ENCODE results near the gene IARS2. TPM values are rescaled to one million over a fixed set of nuclear protein-coding genes. Genes with fewer than 3 reads are reported as not detected.
"Not testable (repeated sequence)": the region's sequence is repeated elsewhere in the genome, so short reads cannot be mapped to it uniquely, and the experiment has no call there.

Gene IARS2
- total and polyA plus RNA-seq, 7 donors, result 21.3 to 57.1 (median 46.3) TPM

DNA sequence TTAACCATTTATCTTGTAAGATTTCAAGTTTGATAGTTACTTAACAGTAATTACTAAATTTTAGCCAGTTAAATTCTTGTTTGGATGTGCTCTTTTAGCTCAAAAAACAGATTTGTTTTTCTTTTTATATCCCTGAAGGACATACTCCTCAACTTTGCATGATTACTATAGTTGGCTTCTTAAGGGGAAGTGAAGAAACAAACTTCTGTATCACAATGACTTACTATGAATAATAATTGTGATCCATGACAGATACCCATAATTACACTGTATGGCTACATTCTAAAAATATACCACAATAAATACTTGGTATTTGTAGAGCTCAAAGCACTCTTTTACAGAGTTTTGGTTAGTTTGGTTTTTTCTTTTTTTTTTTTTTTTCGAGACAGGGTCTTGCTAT, 55.8 kb downstream of the IARS2 start:
- DNase-seq, result no peak
- intact Hi-C loops (cut with DNase I), result no loop called here
- Histone ChIP-seq H3K4me1 (peaks cover 0 to 15% (median 13%) of the 10 kb centered on the region in 4 donors), H3K27ac (peak overlapping the region in 1 of 4 donors; percentile 20), H3K36me3 (peaks cover 0 to 49% (median 10%) of the 10 kb centered on the region in 4 donors), H3K27me3 (no peaks in the 10 kb centered on the region), H3K9me3 (no peaks in the 10 kb centered on the region), H3K4me3 (no peak overlapping the region)
- TF ChIP-seq POLR2A (IDR thresholded peaks at IDR 0.05) (no peak), EP300 (IDR thresholded peaks at IDR 0.05) (no peak), POLR2AphosphoS5 (IDR thresholded peaks at IDR 0.05) (no peak)
- TF ChIP-seq, protein P1, sequence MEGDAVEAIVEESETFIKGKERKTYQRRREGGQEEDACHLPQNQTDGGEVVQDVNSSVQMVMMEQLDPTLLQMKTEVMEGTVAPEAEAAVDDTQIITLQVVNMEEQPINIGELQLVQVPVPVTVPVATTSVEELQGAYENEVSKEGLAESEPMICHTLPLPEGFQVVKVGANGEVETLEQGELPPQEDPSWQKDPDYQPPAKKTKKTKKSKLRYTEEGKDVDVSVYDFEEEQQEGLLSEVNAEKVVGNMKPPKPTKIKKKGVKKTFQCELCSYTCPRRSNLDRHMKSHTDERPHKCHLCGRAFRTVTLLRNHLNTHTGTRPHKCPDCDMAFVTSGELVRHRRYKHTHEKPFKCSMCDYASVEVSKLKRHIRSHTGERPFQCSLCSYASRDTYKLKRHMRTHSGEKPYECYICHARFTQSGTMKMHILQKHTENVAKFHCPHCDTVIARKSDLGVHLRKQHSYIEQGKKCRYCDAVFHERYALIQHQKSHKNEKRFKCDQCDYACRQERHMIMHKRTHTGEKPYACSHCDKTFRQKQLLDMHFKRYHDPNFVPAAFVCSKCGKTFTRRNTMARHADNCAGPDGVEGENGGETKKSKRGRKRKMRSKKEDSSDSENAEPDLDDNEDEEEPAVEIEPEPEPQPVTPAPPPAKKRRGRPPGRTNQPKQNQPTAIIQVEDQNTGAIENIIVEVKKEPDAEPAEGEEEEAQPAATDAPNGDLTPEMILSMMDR (IDR thresholded peaks at IDR 0.05), result no peak
- 82 to 93% methylated on average over 1 of the region's 1 CpG for WGBS, 2 donors

DNA sequence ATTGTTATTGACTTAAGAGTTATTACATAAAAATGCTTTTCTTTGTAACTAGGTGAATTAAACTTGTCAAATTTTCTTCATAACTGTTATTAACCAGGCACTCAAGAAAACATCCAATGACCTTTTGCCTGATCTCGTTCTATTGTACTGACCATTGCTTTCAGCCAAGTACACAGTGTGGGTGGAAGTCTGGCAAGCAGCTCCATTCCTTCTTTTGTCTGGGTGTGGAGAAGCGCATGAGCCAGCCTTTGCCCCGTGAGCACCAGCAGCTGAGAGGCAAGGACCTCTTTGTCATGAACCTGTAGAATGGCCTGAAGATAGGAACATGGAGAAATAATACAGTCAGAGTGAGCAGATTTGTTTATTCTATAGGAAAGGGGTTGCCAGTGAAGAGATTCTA, 57.5 kb downstream of the IARS2 start:
- no peaks in the 10 kb centered on the region for H3K27me3 ChIP-seq
- intact Hi-C loops (cut with DNase I), result no loop called here
- H3K9me3 ChIP-seq, result no peaks in the 10 kb centered on the region
- H3K36me3 ChIP-seq, result peaks cover 5 to 51% (median 19%) of the 10 kb centered on the region in 4 donors
- H3K27ac ChIP-seq, result peak overlapping the region in 1 of 4 donors; percentile 24
- peaks cover 0 to 15% (median 13%) of the 10 kb centered on the region in 4 donors for H3K4me1 ChIP-seq
- TF ChIP-seq POLR2A (IDR thresholded peaks at IDR 0.05) (no peak), EP300 (IDR thresholded peaks at IDR 0.05) (no peak), POLR2AphosphoS5 (IDR thresholded peaks at IDR 0.05) (no peak)
- TF ChIP-seq, protein P1 (IDR thresholded peaks at IDR 0.05), result no peak
- no peak for DNase-seq
- no peak overlapping the region for H3K4me3 ChIP-seq
- WGBS, 2 donors, result 82% methylated on average over 3 of the region's 3 CpGs

DNA sequence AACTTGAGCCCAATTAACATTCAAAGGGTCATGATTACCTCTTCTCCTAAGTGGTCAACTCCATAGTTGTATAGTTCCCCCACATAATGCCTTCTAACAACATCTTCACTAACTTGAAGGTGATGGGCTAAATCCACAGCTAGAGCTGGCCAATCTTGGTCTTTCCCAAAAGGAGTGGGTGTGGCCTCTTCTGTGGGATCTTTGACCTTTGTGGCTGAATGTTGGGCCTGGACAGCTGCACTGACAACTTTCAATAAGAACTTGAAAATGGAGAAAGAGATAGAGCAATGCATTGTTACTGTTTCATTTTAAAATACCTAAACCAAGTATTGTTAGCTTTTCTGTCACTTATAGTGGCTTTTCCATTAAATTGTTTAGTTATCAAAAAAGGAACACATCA, 59.2 kb downstream of the IARS2 start:
- TF ChIP-seq POLR2AphosphoS5 (IDR thresholded peaks at IDR 0.05) (no peak), EP300 (IDR thresholded peaks at IDR 0.05) (no peak), POLR2A (IDR thresholded peaks at IDR 0.05) (no peak)
- TF ChIP-seq, protein P1 (IDR thresholded peaks at IDR 0.05), result no peak
- Histone ChIP-seq H3K36me3 (peaks cover 5 to 51% (median 27%) of the 10 kb centered on the region in 4 donors), H3K27ac (no peak overlapping the region), H3K9me3 (no peaks in the 10 kb centered on the region), H3K4me3 (no peak overlapping the region), H3K4me1 (peaks cover 0 to 15% (median 13%) of the 10 kb centered on the region in 4 donors), H3K27me3 (no peaks in the 10 kb centered on the region)
- intact Hi-C loops (cut with DNase I), result no loop called here
- DNase-seq, result no peak

DNA sequence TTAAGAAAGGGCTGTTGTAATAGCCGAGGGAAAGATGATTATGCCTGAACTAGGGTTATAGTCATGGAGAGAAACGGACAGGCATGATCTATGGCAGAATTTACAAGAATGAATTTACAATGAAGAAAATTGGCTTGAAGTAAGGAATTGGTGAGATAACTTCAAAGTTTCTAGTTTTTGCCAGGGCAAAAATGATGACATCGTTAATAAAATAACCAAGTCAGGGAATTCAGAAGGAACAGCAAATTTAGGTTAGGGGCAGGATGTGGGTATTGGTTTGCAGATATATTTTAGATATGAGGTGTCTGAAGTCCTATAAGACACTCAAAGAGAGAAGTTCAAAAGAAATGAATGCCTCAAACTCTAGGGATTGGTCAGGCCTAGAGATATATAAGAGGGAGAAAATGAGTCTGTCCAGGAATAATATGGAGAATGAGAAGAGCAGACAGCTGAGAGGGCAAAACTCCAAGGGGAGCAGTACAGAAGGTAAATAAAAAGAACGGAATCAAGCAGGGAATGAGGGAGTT, 62.8 kb downstream of the IARS2 start:
- no peak overlapping the region for H3K4me3 ChIP-seq
- no peak overlapping the region for H3K27ac ChIP-seq
- intact Hi-C loops (cut with DNase I), result no loop called here
- H3K9me3 ChIP-seq, result no peaks in the 10 kb centered on the region
- 92 to 95% methylated on average over 4 of the region's 4 CpGs for WGBS, 2 donors
- no peaks in the 10 kb centered on the region for H3K27me3 ChIP-seq
- DNase-seq, result no peak
- peaks cover 5 to 68% (median 27%) of the 10 kb centered on the region in 4 donors for H3K36me3 ChIP-seq
- H3K4me1 ChIP-seq, result peaks cover 0 to 4% (median 1%) of the 10 kb centered on the region in 4 donors
- TF ChIP-seq, protein P1 (IDR thresholded peaks at IDR 0.05), result no peak
- TF ChIP-seq POLR2A (IDR thresholded peaks at IDR 0.05) (no peak), POLR2AphosphoS5 (IDR thresholded peaks at IDR 0.05) (no peak), EP300 (IDR thresholded peaks at IDR 0.05) (no peak)

DNA sequence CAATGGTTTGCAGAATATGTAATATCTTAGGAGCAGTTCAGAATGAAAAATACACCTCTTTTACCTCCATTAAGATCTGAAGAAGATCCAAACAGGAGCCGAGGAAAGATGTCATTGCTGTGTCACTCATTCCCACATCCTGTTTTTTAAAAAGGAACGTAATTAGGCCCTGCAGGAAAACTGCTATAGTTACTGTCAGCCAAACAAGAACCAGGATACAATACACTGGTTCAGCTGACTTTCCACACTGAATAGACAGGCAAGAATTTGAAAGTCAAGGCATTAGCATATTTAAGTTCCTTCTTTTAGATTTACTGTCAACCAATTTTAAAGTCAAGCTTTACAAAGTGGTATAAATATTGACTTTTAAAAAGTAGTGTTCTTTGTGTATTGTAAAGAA, 63.8 kb downstream of the IARS2 start:
- intact Hi-C loops (cut with DNase I), result no loop called here
- no peaks in the 10 kb centered on the region for H3K9me3 ChIP-seq
- no peak overlapping the region for H3K4me3 ChIP-seq
- H3K4me1 ChIP-seq, result no peaks in the 10 kb centered on the region
- no peak for DNase-seq
- no peak for TF ChIP-seq POLR2A (IDR thresholded peaks at IDR 0.05)
- no peak for TF ChIP-seq EP300 (IDR thresholded peaks at IDR 0.05)
- TF ChIP-seq, protein P1 (IDR thresholded peaks at IDR 0.05), result no peak
- TF ChIP-seq POLR2AphosphoS5 (IDR thresholded peaks at IDR 0.05), result no peak
- WGBS, 2 donors, result 80 to 86% methylated on average over 2 of the region's 2 CpGs
- no peak overlapping the region for H3K27ac ChIP-seq
- H3K36me3 ChIP-seq, result peaks cover 5 to 69% (median 27%) of the 10 kb centered on the region in 4 donors
- H3K27me3 ChIP-seq, result no peaks in the 10 kb centered on the region

DNA sequence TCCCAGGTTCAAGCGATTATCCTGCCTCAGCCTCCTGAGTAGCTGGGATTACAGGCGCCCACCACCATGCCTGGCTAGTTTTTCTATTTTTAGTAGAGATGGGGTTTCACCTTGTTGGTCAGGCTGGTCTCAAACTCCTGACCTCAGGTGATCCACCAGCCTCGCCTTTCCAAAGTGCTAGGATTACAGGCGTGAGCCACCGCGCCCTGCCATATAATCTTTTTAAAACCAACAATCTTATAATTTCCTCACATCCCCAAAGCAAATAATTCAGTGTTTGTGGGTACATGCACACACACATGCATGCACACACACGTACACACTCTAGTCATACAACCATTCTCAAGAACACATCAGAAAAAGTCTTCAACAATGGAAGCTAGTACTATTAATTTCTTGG, 64.6 kb downstream of the IARS2 start:
- H3K27me3 ChIP-seq; DNase-seq; H3K4me1 ChIP-seq; H3K9me3 ChIP-seq; intact Hi-C loops (cut with DNase I); H3K4me3 ChIP-seq; H3K27ac ChIP-seq: not testable (repeated sequence)
- peaks cover 5 to 63% (median 23%) of the 10 kb centered on the region in 4 donors for H3K36me3 ChIP-seq
- 41 to 84% methylated on average over 7 of the region's 7 CpGs for WGBS, 2 donors
